K562 (cell line): ENCODE results near the gene N4BP2. TPM values are rescaled to one million over a fixed set of nuclear protein-coding genes. Genes with fewer than 3 reads are reported as not detected.

Experiments used
- ATAC-seq: fragments of 200-7000 bp; cut with Tn5 transposase; 3 replicates; pipeline ENCODE4 v1.9.1; 2020; ENCODE audit warnings: moderate library complexity
- BruUV-seq: library from RNA; stranded (reverse); fragments of 400-500 nt; replicated peaks from 2 replicates; lab custom pipeline; 2021; lab: Mats Ljungman, UMichigan
- CTCF ChIA-PET: fragments of 300-600 bp; formaldehyde crosslinking; extraction: SDS; loops from one replicate; lab custom pipeline; 2021; ENCODE audit warnings: low intra/inter-chr PET ratio; lab: Yijun Ruan, JAX
- POLR2A ChIA-PET: fragments of 300-600, 350-650 bp; sonication (Branson Sonifier 250); formaldehyde crosslinking; extraction: SDS; loops from one replicate; lab custom pipeline; 2021; ENCODE audit warnings: antibody characterized with exemption, inconsistent platforms; lab: Yijun Ruan, JAX
- DNase-seq, 4 experiments: peaks; one replicate each; pipeline versions ENCODE4 v3.0.0 to v3.0.0-alpha.2; 2011 to 2018; ENCODE audit warnings: low spot score in 3 of 4, mixed read lengths in 3 of 4; ENCODE audit errors: extremely low read depth in 1 of 4
- FAIRE-seq: peaks from 2 replicates; lab custom pipeline; 2011; peaks lifted over from hg19 to GRCh38; lab: Jason Lieb, UNC
- H2AFZ ChIP-seq: 2 replicates; pipeline ENCODE4 v1.6.0; 2011; ENCODE audit warnings: low read depth, low read length, control low read depth, inconsistent platforms
- H3K27ac ChIP-seq: fragments of 200-600 bp; 3 replicates; pipeline ENCODE4 v1.8.0; 2011; ENCODE audit warnings: low read depth, mild to moderate bottlenecking, control low read depth, inconsistent platforms, low read length, moderate library complexity, mixed read lengths; ENCODE audit errors: extremely low read depth
- H3K27me3 ChIP-seq, 2 experiments: fragments of 300-600 bp in 1 of 2; 2 replicates in 1 of 2; 3 replicates in 1 of 2; pipeline versions ENCODE4 v1.6.0 to v1.8.0; 2011; ENCODE audit warnings: inconsistent platforms in 2 of 2, low read length in 2 of 2, mild to moderate bottlenecking in 1 of 2, mixed read lengths in 1 of 2, moderate library complexity in 1 of 2; ENCODE audit not compliant: control insufficient read depth in 2 of 2, insufficient read depth in 2 of 2
- H3K36me3 ChIP-seq: fragments of 300-600 bp; 3 replicates; pipeline ENCODE4 v1.8.0; 2011; ENCODE audit warnings: mild to moderate bottlenecking, low read length, inconsistent platforms; ENCODE audit not compliant: control insufficient read depth, insufficient read depth
- H3K4me1 ChIP-seq, 2 experiments: fragments of 200-600 bp in 1 of 2; replicated peaks in 1 of 2; 2 replicates in 1 of 2; 3 replicates in 1 of 2; pipeline versions ENCODE4 v1.5.1 to v1.8.0; 2011; ENCODE audit warnings: inconsistent platforms in 2 of 2, low read length in 2 of 2, mild to moderate bottlenecking in 1 of 2, mixed read lengths in 1 of 2, moderate library complexity in 1 of 2; ENCODE audit not compliant: control insufficient read depth in 2 of 2, insufficient read depth in 2 of 2
- H3K4me2 ChIP-seq: 2 replicates; pipeline ENCODE4 v1.6.1; 2011; ENCODE audit warnings: low read length, control low read depth, inconsistent platforms, mixed read lengths; ENCODE audit not compliant: insufficient read depth
- H3K4me3 ChIP-seq: fragments of 200-600 bp; sonication (generic), shearing (Covaris generic); 2 replicates; pipeline ENCODE4 v1.5.1; 2016; ENCODE audit warnings: control low read depth, inconsistent platforms
- H3K79me2 ChIP-seq: fragments of 200-600 bp; 3 replicates; pipeline ENCODE4 v1.8.0; 2011; ENCODE audit warnings: low read length, inconsistent platforms; ENCODE audit not compliant: control insufficient read depth, insufficient read depth
- H3K9ac ChIP-seq, 2 experiments: 2 replicates each; pipeline versions ENCODE4 v1.6.0 to v1.6.1; 2011; ENCODE audit warnings: low read depth in 2 of 2, low read length in 2 of 2, control low read depth in 1 of 2, inconsistent platforms in 1 of 2, mild to moderate bottlenecking in 1 of 2, mixed read lengths in 1 of 2; ENCODE audit not compliant: insufficient read depth in 1 of 2
- H3K9me1 ChIP-seq: one replicate; pipeline ENCODE4 v1.6.0; 2011; ENCODE audit warnings: inconsistent platforms, mild to moderate bottlenecking, low read length, moderate library complexity; ENCODE audit not compliant: control insufficient read depth, insufficient read depth
- H3K9me3 ChIP-seq: replicated peaks from 2 replicates; pipeline ENCODE4 v1.5.1; 2011; ENCODE audit warnings: low read depth, low read length, inconsistent platforms; ENCODE audit not compliant: control insufficient read depth, insufficient read depth
- H4K20me1 ChIP-seq: replicated peaks from 2 replicates; pipeline ENCODE4 v1.6.1; 2011; ENCODE audit warnings: low read length, inconsistent platforms, mixed read lengths; ENCODE audit not compliant: control insufficient read depth, insufficient read depth
- BCOR ChIP-seq: fragments of 450-650 bp; IDR thresholded peaks from 2 replicates; pipeline ENCODE4 v1.6.1; 2016
- BDP1 ChIP-seq: IDR thresholded peaks from 3 replicates; pipeline ENCODE4 v1.6.1; 2011; ENCODE audit not compliant: insufficient read length, insufficient read depth
- CBX2 ChIP-seq: fragments of 200-600 bp; sonication (generic); IDR thresholded peaks from one replicate; pipeline ENCODE4 v1.6.1; 2012; ENCODE audit warnings: mild to moderate bottlenecking, low read length, inconsistent platforms; ENCODE audit not compliant: insufficient read depth, poor library complexity, severe bottlenecking
- CBX3 ChIP-seq, 2 experiments: IDR thresholded peaks; 1 replicate in 1 of 2; 2 replicates in 1 of 2; pipeline ENCODE4 v1.6.1; 2012; ENCODE audit warnings: inconsistent platforms in 2 of 2, low read length in 2 of 2, borderline replicate concordance in 1 of 2, control low read depth in 1 of 2
- GABPB1 ChIP-seq: sonication (generic); formaldehyde crosslinking; IDR thresholded peaks from 2 replicates; pipeline ENCODE4 v1.8.0; 2022; ENCODE audit warnings: mild to moderate bottlenecking, missing genetic modification reagents
- HIVEP1 ChIP-seq: fragments of 250-450 bp; sonication (Bioruptor Pico); IDR thresholded peaks from 2 replicates; pipeline ENCODE4 v1.4.0; 2020; ENCODE audit warnings: mild to moderate bottlenecking
- HMGN3 ChIP-seq: IDR thresholded peaks from 2 replicates; pipeline ENCODE4 v1.6.1; 2011; ENCODE audit warnings: borderline replicate concordance, low read depth, mild to moderate bottlenecking, mixed read lengths, low read length; ENCODE audit not compliant: insufficient read length; ENCODE audit errors: extremely low read depth
- HNRNPLL ChIP-seq: fragments of 200-400 bp; formaldehyde crosslinking; IDR thresholded peaks from 2 replicates; pipeline ENCODE4 v1.6.1; 2017; ENCODE audit warnings: low read length, low read depth, mild to moderate bottlenecking; ENCODE audit not compliant: poor library complexity, severe bottlenecking
- LEF1 ChIP-seq: fragments of 450-650 bp; IDR thresholded peaks from 2 replicates; pipeline ENCODE4 v1.6.1; 2016; ENCODE audit warnings: mild to moderate bottlenecking
- MYC ChIP-seq, 2 experiments: fragments of 250-450 bp in 1 of 2; sonication (Bioruptor Pico) in 1 of 2; IDR thresholded peaks; 2 replicates each; pipeline versions ENCODE4 v1.5.1 to v1.6.1; 2012 to 2021; ENCODE audit warnings: low read depth in 2 of 2, borderline replicate concordance in 1 of 2, improper control_type of control experiment in 1 of 2, low read length in 1 of 2, mild to moderate bottlenecking in 1 of 2, moderate library complexity in 1 of 2
- WHSC1 ChIP-seq: IDR thresholded peaks from one replicate; pipeline ENCODE4 v1.6.1; 2012; ENCODE audit warnings: low read length, control low read depth, inconsistent platforms
- XRCC4 ChIP-seq: IDR thresholded peaks from one replicate; pipeline ENCODE4 v1.6.1; 2011; ENCODE audit not compliant: insufficient read depth, insufficient read length; ENCODE audit errors: extremely low read depth
- XRCC5 ChIP-seq: fragments of 200-400 bp; formaldehyde crosslinking; IDR thresholded peaks from 2 replicates; pipeline ENCODE4 v1.6.1; 2017; ENCODE audit warnings: low read depth, mild to moderate bottlenecking, low read length
- YY1 ChIP-seq, 3 experiments: IDR thresholded peaks; 2 replicates each; pipeline ENCODE4 v1.6.1; 2011; ENCODE audit warnings: low read length in 2 of 3, mild to moderate bottlenecking in 2 of 3, moderate library complexity in 2 of 3, borderline replicate concordance in 1 of 3, control low read depth in 1 of 3, low read depth in 1 of 3; ENCODE audit not compliant: insufficient read depth in 3 of 3, insufficient replicate concordance in 2 of 3, control insufficient read depth in 1 of 3, insufficient read length in 1 of 3; ENCODE audit errors: extremely low read depth in 1 of 3
- ZNF184 ChIP-seq: sonication (generic); formaldehyde crosslinking; IDR thresholded peaks from 2 replicates; pipeline ENCODE4 v1.5.0; 2020; ENCODE audit warnings: missing genetic modification reagents
- ZNF311 ChIP-seq: fragments of 250-450 bp; sonication (Bioruptor Pico); IDR thresholded peaks from 2 replicates; pipeline ENCODE4 v1.4.0; 2020; ENCODE audit warnings: mild to moderate bottlenecking, moderate library complexity
- ZNF780A ChIP-seq: fragments of 250-450 bp; sonication (Bioruptor Pico); IDR thresholded peaks from 2 replicates; pipeline ENCODE4 v1.5.0; 2021; ENCODE audit warnings: mild to moderate bottlenecking
- WGBS: fragments of 100-300 bp; shearing (Covaris generic); methylation state at CpG from one replicate; pipeline ENCODE4 v1.1.6; 2016; ENCODE audit warnings: low coverage, mixed read lengths; ENCODE audit not compliant: insufficient coverage; ENCODE audit errors: missing lambda C conversion rate; 5-methylcytosine and 5-hydroxymethylcytosine counted together
- in situ Hi-C: fragments of 300-500 bp; cut with MboI; formaldehyde crosslinking; loops from 4 replicates; pipeline ENCODE4 v1.15.0; 2018; ENCODE audit warnings: inconsistent platforms, mixed read lengths
- intact Hi-C: fragments of 100-400 bp; cut with micrococcal nuclease; formaldehyde crosslinking; loops from 2 replicates; pipeline ENCODE4 v1.14.2; 2022
- polyA plus RNA-seq, 8 experiments: library from polyadenylated mRNA; depleted of rRNA in 4 of 8; stranded (reverse) in 5 of 8; unstranded in 3 of 8; fragments of >200 nt; fragmentation: Nextera tagmentation in 2 of 8; fragmentation: Illumina TruSeq in 1 of 8; extraction: Ambion mirVana in 2 of 8; extraction: Trizol in 1 of 8; gene quantifications; 2 replicates each; pipeline versions ENCODE4 v1.2.1 to v1.2.3, GENCODE V29; 2011 to 2014; ENCODE audit warnings: inconsistent platforms in 1 of 8, missing spikeins in 1 of 8
- total RNA-seq, 7 experiments: library from RNA; depleted of rRNA in 6 of 7; stranded (reverse); fragments of >200 nt in 6 of 7; fragmentation: Illumina TruSeq in 2 of 7; extraction: Trizol in 2 of 7; gene quantifications; 2 replicates each; pipeline versions ENCODE4 v1.2.1 to v1.2.3, GENCODE V29; 2011 to 2021; ENCODE audit warnings: low replicate concordance in 1 of 7
- TF ChIP-seq, protein P1 (sequence below): fragments of 200-800 bp; sonication (Bioruptor generic); IDR thresholded peaks from 2 replicates; pipeline ENCODE4 v1.6.1; 2017; ENCODE audit warnings: missing genetic modification characterization, missing compliant biosample characterization
- TF ChIP-seq, protein P2 (sequence below): fragments of 450-650 bp; formaldehyde crosslinking; IDR thresholded peaks from 2 replicates; pipeline ENCODE4 v1.4.0; 2020; ENCODE audit warnings: mild to moderate bottlenecking
- TF ChIP-seq, protein P3 (sequence below): sonication (generic); formaldehyde crosslinking; IDR thresholded peaks from 2 replicates; pipeline ENCODE4 v1.8.0; 2023; ENCODE audit warnings: mild to moderate bottlenecking, missing genetic modification reagents

The N4BP2 gene
- total and polyA plus RNA-seq, 9 of the 15 experiments (the other 6 are each of a cell fraction or from before 2014, with no cell fraction given): 2.7 to 12.6 (median 7.6) TPM

DNA sequence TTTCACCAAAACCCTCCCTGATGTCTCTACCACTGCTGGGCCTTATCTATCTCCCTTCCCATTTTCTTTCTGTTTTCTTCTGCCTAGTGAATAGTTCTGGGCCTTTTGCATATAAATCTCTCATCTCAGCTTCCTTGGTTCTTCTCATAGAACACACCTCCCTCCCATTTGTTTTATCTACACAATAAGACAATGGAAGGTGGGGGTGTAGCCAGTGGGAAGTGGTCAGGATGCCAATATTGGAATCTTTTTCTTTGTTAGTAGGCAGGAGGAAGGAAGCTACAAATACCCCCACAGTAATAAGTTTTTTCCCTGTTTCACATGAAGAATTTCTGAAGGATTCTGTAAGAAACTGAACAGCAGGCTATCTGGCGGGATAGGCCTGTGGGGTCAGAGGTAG lies 109.3 kb downstream of the N4BP2 start:
- Histone ChIP-seq H3K9me3 (no peaks in the 10 kb centered on the region; the same call in 1 of the 2 replicates), H3K27ac (no peak overlapping the region), H4K20me1 (no peaks in the 10 kb centered on the region), H3K36me3 (no peaks in the 10 kb centered on the region), H3K4me1 (peaks cover 3 to 8% of the 10 kb centered on the region in 2 experiments; a peak in 1 of 5 replicates), H3K27me3 (no peaks in the 10 kb centered on the region), H3K4me2 (no peak overlapping the region), H3K4me3 (no peak overlapping the region)
- ChIA-PET CTCF (no interaction called here), POLR2A (no interaction called here)
- no TSS peak for BruUV-seq
- DNase-seq (no peak), ATAC-seq (no peak)
- in situ Hi-C loops: no loop called here
- TF ChIP-seq, protein P1, sequence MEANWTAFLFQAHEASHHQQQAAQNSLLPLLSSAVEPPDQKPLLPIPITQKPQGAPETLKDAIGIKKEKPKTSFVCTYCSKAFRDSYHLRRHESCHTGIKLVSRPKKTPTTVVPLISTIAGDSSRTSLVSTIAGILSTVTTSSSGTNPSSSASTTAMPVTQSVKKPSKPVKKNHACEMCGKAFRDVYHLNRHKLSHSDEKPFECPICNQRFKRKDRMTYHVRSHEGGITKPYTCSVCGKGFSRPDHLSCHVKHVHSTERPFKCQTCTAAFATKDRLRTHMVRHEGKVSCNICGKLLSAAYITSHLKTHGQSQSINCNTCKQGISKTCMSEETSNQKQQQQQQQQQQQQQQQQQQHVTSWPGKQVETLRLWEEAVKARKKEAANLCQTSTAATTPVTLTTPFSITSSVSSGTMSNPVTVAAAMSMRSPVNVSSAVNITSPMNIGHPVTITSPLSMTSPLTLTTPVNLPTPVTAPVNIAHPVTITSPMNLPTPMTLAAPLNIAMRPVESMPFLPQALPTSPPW: no peak
- TF ChIP-seq, protein P2, sequence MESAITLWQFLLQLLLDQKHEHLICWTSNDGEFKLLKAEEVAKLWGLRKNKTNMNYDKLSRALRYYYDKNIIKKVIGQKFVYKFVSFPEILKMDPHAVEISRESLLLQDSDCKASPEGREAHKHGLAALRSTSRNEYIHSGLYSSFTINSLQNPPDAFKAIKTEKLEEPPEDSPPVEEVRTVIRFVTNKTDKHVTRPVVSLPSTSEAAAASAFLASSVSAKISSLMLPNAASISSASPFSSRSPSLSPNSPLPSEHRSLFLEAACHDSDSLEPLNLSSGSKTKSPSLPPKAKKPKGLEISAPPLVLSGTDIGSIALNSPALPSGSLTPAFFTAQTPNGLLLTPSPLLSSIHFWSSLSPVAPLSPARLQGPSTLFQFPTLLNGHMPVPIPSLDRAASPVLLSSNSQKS (CRISPR knock-in tag): no peak
- TF ChIP-seq CBX3 (IDR thresholded peaks at IDR 0.05; ENCODE audit: borderline replicate concordance in 1 of 2, low read length in 2 of 2) (no peak), ZNF780A (no peak), CBX2 (no peak), XRCC4 (no peak), WHSC1 (no peak), ZNF311 (CRISPR knock-in tag) (no peak), HMGN3 (no peak), HNRNPLL (no peak), MYC (IDR thresholded peaks at IDR 0.05; ENCODE audit: low read depth, low read length) (no peak), MYC (CRISPR knock-in tag; IDR thresholded peaks at IDR 0.05; ENCODE audit: borderline replicate concordance, low read depth) (no peak), BCOR (no peak), ZNF184 (CRISPR knock-in tag) (no peak), HIVEP1 (CRISPR knock-in tag) (no peak), BDP1 (no peak), GABPB1 (CRISPR knock-in tag) (no peak), XRCC5 (no peak), YY1 (IDR thresholded peaks at IDR 0.05; ENCODE audit: borderline replicate concordance in 1 of 3, control insufficient read depth in 1 of 3, extremely low read depth in 1 of 3, insufficient read depth in 3 of 3, insufficient read length in 1 of 3, insufficient replicate concordance in 2 of 3, low read depth in 1 of 3, low read length in 2 of 3) (no peak), LEF1 (no peak)
- TF ChIP-seq, protein P3, sequence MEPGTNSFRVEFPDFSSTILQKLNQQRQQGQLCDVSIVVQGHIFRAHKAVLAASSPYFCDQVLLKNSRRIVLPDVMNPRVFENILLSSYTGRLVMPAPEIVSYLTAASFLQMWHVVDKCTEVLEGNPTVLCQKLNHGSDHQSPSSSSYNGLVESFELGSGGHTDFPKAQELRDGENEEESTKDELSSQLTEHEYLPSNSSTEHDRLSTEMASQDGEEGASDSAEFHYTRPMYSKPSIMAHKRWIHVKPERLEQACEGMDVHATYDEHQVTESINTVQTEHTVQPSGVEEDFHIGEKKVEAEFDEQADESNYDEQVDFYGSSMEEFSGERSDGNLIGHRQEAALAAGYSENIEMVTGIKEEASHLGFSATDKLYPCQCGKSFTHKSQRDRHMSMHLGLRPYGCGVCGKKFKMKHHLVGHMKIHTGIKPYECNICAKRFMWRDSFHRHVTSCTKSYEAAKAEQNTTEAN: no peak
- TF ChIP-seq, all 486 proteins: peak for 0
- H2AFZ ChIP-seq: no peak overlapping the region
- intact Hi-C loops: no loop called here
- 96% methylated on average over 1 of the region's 1 CpG for WGBS
- no peak overlapping the region for H3K9ac ChIP-seq
- FAIRE-seq: no peak
- H3K79me2 ChIP-seq: no peaks in the 10 kb centered on the region
- no peaks in the 10 kb centered on the region for H3K9me1 ChIP-seq
